NCI-H1930 (cell line): ENCODE measurements around the gene TRIM50.
"Not testable (repeated sequence)": the region's sequence is repeated elsewhere in the genome, so short reads cannot be mapped to it uniquely, and the experiment has no call there.

Experiments used
- DNase-seq, 2 experiments: peaks; one replicate each; lab custom pipeline; 2025; lab: John Stamatoyannopoulos, UW

The TRIM50 gene

GRCh38 chr7:73327922-73328321, at the start of gene TRIM50, which contains the start of gene FKBP6:
Gene TRIM50 (minus strand): TSS chr7:73328082. CDS start chr7:73324787, 3,295 bp downstream.
Gene FKBP6 (plus strand): TSS chr7:73328161. CDS start chr7:73328429, 268 bp downstream.
- DNase-seq = not testable (repeated sequence)

- no peak for DNase-seq
Measured at GRCh38 chr7:73376671-73377412, 49.0 kb upstream of the TRIM50 start.

- not testable (repeated sequence) for DNase-seq
Measured at GRCh38 chr7:73376262-73376661, 48.4 kb upstream of the TRIM50 start.

- DNase-seq = no peak
Measured at GRCh38 chr7:73373741-73374140, 45.9 kb upstream of the TRIM50 start.

- no peak for DNase-seq
Measured at GRCh38 chr7:73369622-73370021, 41.7 kb upstream of the TRIM50 start.

GRCh38 chr7:73369009-73369408, 41.1 kb upstream of the TRIM50 start:
- DNase-seq = no peak

- no peak for DNase-seq
Measured at GRCh38 chr7:73366990-73367389, 39.1 kb upstream of the TRIM50 start.

GRCh38 chr7:73366127-73366526, 38.2 kb upstream of the TRIM50 start:
- no peak for DNase-seq

- DNase-seq = no peak
Measured at GRCh38 chr7:73364006-73364728, 36.3 kb upstream of the TRIM50 start.

GRCh38 chr7:73363225-73364005, 35.5 kb upstream of the TRIM50 start:
- no peak for DNase-seq

- not testable (repeated sequence) for DNase-seq
Measured at GRCh38 chr7:73360590-73360989, 32.7 kb upstream of the TRIM50 start.

GRCh38 chr7:73359746-73360375, 32.0 kb upstream of the TRIM50 start:
- no peak for DNase-seq

- no peak for DNase-seq
Measured at GRCh38 chr7:73359306-73359705, 31.4 kb upstream of the TRIM50 start.

GRCh38 chr7:73358590-73359275, 30.9 kb upstream of the TRIM50 start:
- DNase-seq = no peak

- no peak for DNase-seq
Measured at GRCh38 chr7:73356159-73356558, 28.3 kb upstream of the TRIM50 start.

GRCh38 chr7:73354821-73355220, 26.9 kb upstream of the TRIM50 start:
- no peak for DNase-seq

- DNase-seq = no peak
Measured at GRCh38 chr7:73354196-73354595, 26.3 kb upstream of the TRIM50 start.

- no peak for DNase-seq
Measured at GRCh38 chr7:73353243-73353642, 25.4 kb upstream of the TRIM50 start.

- DNase-seq = no peak
Measured at GRCh38 chr7:73352784-73353183, 24.9 kb upstream of the TRIM50 start.

- DNase-seq = no peak
Measured at GRCh38 chr7:73351447-73352167, 23.7 kb upstream of the TRIM50 start.
